ENCODE measurements around the gene MOB3B. TPM values are rescaled to one million over a fixed set of nuclear protein-coding genes. Genes with fewer than 3 reads are reported as not detected.

MOB3B gene
- polyA plus RNA-seq, 1 experiment = 0.04 TPM

GRCh38 chr9:27373851-27374250 is 155.8 kb downstream of the MOB3B start:
- no peaks in the 10 kb centered on the region for H3K36me3 ChIP-seq (ENCODE audit: control insufficient read depth, insufficient read depth, low read length)
- no peak overlapping the region for H3K4me3 ChIP-seq (ENCODE audit: low read depth, low read length)
- TF ChIP-seq CTCF (IDR thresholded peaks at IDR 0.05; ENCODE audit: insufficient read depth, low read depth, low read length) = no peak
- H3K27me3 ChIP-seq (ENCODE audit: control insufficient read depth, insufficient read depth, low read length) = no peaks in the 10 kb centered on the region
- POLR2A ChIA-PET = no interaction called here
- CTCF ChIA-PET = no interaction called here
- DNase-seq (ENCODE audit: low read depth) = no peak

- ChIA-PET POLR2A (no interaction called here), CTCF (no interaction called here)
- Histone ChIP-seq H3K27me3 (ENCODE audit: control insufficient read depth, insufficient read depth, low read length) (no peaks in the 10 kb centered on the region), H3K36me3 (ENCODE audit: control insufficient read depth, insufficient read depth, low read length) (no peaks in the 10 kb centered on the region), H3K4me3 (ENCODE audit: low read depth, low read length) (no peak overlapping the region)
- no peak for DNase-seq (ENCODE audit: low read depth)
- TF ChIP-seq CTCF (IDR thresholded peaks at IDR 0.05; ENCODE audit: insufficient read depth, low read depth, low read length) = no peak
These were observed 157.0 kb downstream of the MOB3B start for GRCh38 chr9:27372615-27373014.

GRCh38 chr9:27371382-27371781 is 158.2 kb downstream of the MOB3B start:
- ChIA-PET POLR2A (no interaction called here), CTCF (interaction anchor here (1.0 kb wide), 1 partner anchor 158 kb away, joined by 3 read pairs; the partner anchor contains the start of gene MOB3B)
- DNase-seq (ENCODE audit: low read depth) = no peak

GRCh38 chr9:27369591-27369990 is 160.0 kb downstream of the MOB3B start:
- H3K4me3 ChIP-seq (ENCODE audit: low read depth, low read length) = no peak overlapping the region
- TF ChIP-seq CTCF (IDR thresholded peaks at IDR 0.05; ENCODE audit: insufficient read depth, low read depth, low read length) = no peak
- ChIA-PET POLR2A (no interaction called here), CTCF (no interaction called here)
- no peaks in the 10 kb centered on the region for H3K36me3 ChIP-seq (ENCODE audit: control insufficient read depth, insufficient read depth, low read length)
- peaks cover 1% of the 10 kb centered on the region; the same call in 1 of the 2 replicates for H3K27me3 ChIP-seq (ENCODE audit: control insufficient read depth, insufficient read depth, low read length)
- DNase-seq (ENCODE audit: low read depth) = no peak

More at GRCh38 chr9:27371382-27371781, 158.2 kb downstream of the MOB3B start:
- Histone ChIP-seq H3K4me3 (ENCODE audit: low read depth, low read length) (no peak overlapping the region), H3K27me3 (ENCODE audit: control insufficient read depth, insufficient read depth, low read length) (peaks cover 1% of the 10 kb centered on the region; the same call in 1 of the 2 replicates), H3K36me3 (ENCODE audit: control insufficient read depth, insufficient read depth, low read length) (no peaks in the 10 kb centered on the region)
- TF ChIP-seq CTCF (IDR thresholded peaks at IDR 0.05; ENCODE audit: insufficient read depth, low read depth, low read length) = no peak

GRCh38 chr9:27368316-27368985 is 161.2 kb downstream of the MOB3B start:
- ChIA-PET POLR2A (no interaction called here), CTCF (interaction anchor here (0.6 to 1.4 kb wide), 2 partner anchors 11 to 215 kb away, joined by 3 read pairs; no protein-coding TSS in a partner anchor)
- Histone ChIP-seq H3K27me3 (ENCODE audit: control insufficient read depth, insufficient read depth, low read length) (peaks cover 1% of the 10 kb centered on the region; the same call in 1 of the 2 replicates), H3K36me3 (ENCODE audit: control insufficient read depth, insufficient read depth, low read length) (no peaks in the 10 kb centered on the region), H3K4me3 (ENCODE audit: low read depth, low read length) (no peak overlapping the region)
- DNase-seq (ENCODE audit: low read depth) = no peak
- no peak for TF ChIP-seq CTCF (IDR thresholded peaks at IDR 0.05; ENCODE audit: insufficient read depth, low read depth, low read length)
